Glomerular visceral epithelial cell (primary cell): ENCODE results near the gene FHIT.

Experiments used
- DNase-seq: peaks from one replicate; pipeline ENCODE4 v3.0.0-alpha.2; 2016; ENCODE audit errors: extremely low spot score

Gene FHIT

GRCh38 chr3:60414011-60414410 lies 837.2 kb downstream of the FHIT start:
- no peak for DNase-seq

- no peak for DNase-seq
Observed at GRCh38 chr3:60413551-60413950, 837.7 kb downstream of the FHIT start.

- DNase-seq: no peak
Observed at GRCh38 chr3:60403866-60404265, 847.4 kb downstream of the FHIT start.

- DNase-seq: no peak
Observed at GRCh38 chr3:60402931-60403330, 848.3 kb downstream of the FHIT start.

- no peak for DNase-seq
Observed at GRCh38 chr3:60399861-60400845, 851.1 kb downstream of the FHIT start.

GRCh38 chr3:60399292-60399691 lies 852.0 kb downstream of the FHIT start:
- no peak for DNase-seq

- no peak for DNase-seq
Observed at GRCh38 chr3:60395173-60395762, 856.0 kb downstream of the FHIT start.

GRCh38 chr3:60393946-60394345 lies 857.3 kb downstream of the FHIT start:
- DNase-seq: no peak

GRCh38 chr3:60392501-60392900 lies 858.8 kb downstream of the FHIT start:
- no peak for DNase-seq

- DNase-seq: no peak
Observed at GRCh38 chr3:60391292-60391691, 860.0 kb downstream of the FHIT start.

- DNase-seq: no peak
Observed at GRCh38 chr3:60388731-60389130, 862.5 kb downstream of the FHIT start.

GRCh38 chr3:60386306-60386705 lies 864.9 kb downstream of the FHIT start:
- no peak for DNase-seq

- no peak for DNase-seq
Observed at GRCh38 chr3:60384341-60384740, 866.9 kb downstream of the FHIT start.

- DNase-seq: no peak
Observed at GRCh38 chr3:60383345-60383744, 867.9 kb downstream of the FHIT start.

- no peak for DNase-seq
Observed at GRCh38 chr3:60366486-60366885, 884.8 kb downstream of the FHIT start.

GRCh38 chr3:60365360-60365759 lies 885.9 kb downstream of the FHIT start:
- DNase-seq: no peak

- no peak for DNase-seq
Observed at GRCh38 chr3:60364475-60364874, 886.8 kb downstream of the FHIT start.

- DNase-seq: no peak
Observed at GRCh38 chr3:60363817-60364216, 887.4 kb downstream of the FHIT start.

- no peak for DNase-seq
Observed at GRCh38 chr3:60355825-60356224, 895.4 kb downstream of the FHIT start.

GRCh38 chr3:60351481-60351880 lies 899.8 kb downstream of the FHIT start:
- no peak for DNase-seq

GRCh38 chr3:60344340-60344739 lies 906.9 kb downstream of the FHIT start:
- no peak for DNase-seq

- no peak for DNase-seq
Observed at GRCh38 chr3:60343831-60344230, 907.4 kb downstream of the FHIT start.

- DNase-seq: no peak
Observed at GRCh38 chr3:60339304-60339703, 911.9 kb downstream of the FHIT start.
